Measurements from ENCODE around the gene SPINK5. TPM values are rescaled to one million over a fixed set of nuclear protein-coding genes. Genes with fewer than 3 reads are reported as not detected.

Gene SPINK5
- total and polyA plus RNA-seq, 2 experiments from 2014 or later, result 3.0 to 4.4 TPM

- Histone ChIP-seq H2AFZ (no peak overlapping the region), H3K9me2 (replicated peaks; ENCODE audit: insufficient read depth) (no peaks in the 10 kb centered on the region), H3K36me3 (replicated peaks; ENCODE audit: insufficient read depth, low read depth) (no peaks in the 10 kb centered on the region), H4K20me1 (ENCODE audit: insufficient read depth, poor library complexity, severe bottlenecking) (no peaks in the 10 kb centered on the region), H3K4me2 (no peak overlapping the region), H3K4me1 (ENCODE audit: insufficient read depth) (no peaks in the 10 kb centered on the region), H3K27ac (no peak overlapping the region), H3K4me3 (no peak overlapping the region), H3K9me3 (ENCODE audit: low read depth) (no peaks in the 10 kb centered on the region), H3K27me3 (no peaks in the 10 kb centered on the region), H3K79me2 (no peaks in the 10 kb centered on the region)
- 81% methylated on average over 3 of the region's 3 CpGs for WGBS (ENCODE audit: low lambda C conversion rate, missing lambda C conversion rate)
- TF ChIP-seq EZH2 (IDR thresholded peaks at IDR 0.05; ENCODE audit: borderline replicate concordance) (no peak), CTCF (IDR thresholded peaks at IDR 0.05; ENCODE audit: poor library complexity) (no peak), EZH2phosphoT487 (IDR thresholded peaks at IDR 0.05; ENCODE audit: low read depth, severe bottlenecking, unreplicated experiment) (no peak)
- DNase-seq (ENCODE audit: low spot score), result no peak
Observed at GRCh38 chr5:148186248-148187003, 122.6 kb downstream of the SPINK5 start.

Other genes with a start within 250 kb of the SPINK5 start
- 988 and 1,467 TPM in 2 replicates for gene SPINK1, start 232.3 kb upstream of the SPINK5 start, total RNA-seq
- 2,511 and 2,947 TPM in 2 replicates for gene SPINK1, start 232.3 kb upstream of the SPINK5 start, polyA plus RNA-seq
- gene SCGB3A2, start 185.3 kb upstream of the SPINK5 start, total RNA-seq, result 32.0 and 33.6 TPM in 2 replicates
- gene SCGB3A2, start 185.3 kb upstream of the SPINK5 start, polyA plus RNA-seq, result 70.6 and 84.7 TPM in 2 replicates
- not detected in 2 replicates for gene C5orf46, start 157.4 kb upstream of the SPINK5 start, total RNA-seq
- 0.99 and 2.7 TPM in 2 replicates for gene C5orf46, start 157.4 kb upstream of the SPINK5 start, polyA plus RNA-seq
- gene SPINK14, start 104.6 kb downstream of the SPINK5 start, total RNA-seq, result not detected in 2 replicates
- not detected in 2 replicates for gene SPINK14, start 104.6 kb downstream of the SPINK5 start, polyA plus RNA-seq
- not detected in 2 replicates for gene SPINK6, start 139.1 kb downstream of the SPINK5 start, total RNA-seq
- not detected in 2 replicates for gene SPINK6, start 139.1 kb downstream of the SPINK5 start, polyA plus RNA-seq
- not detected in 2 replicates for gene MARCOL, start 174.5 kb downstream of the SPINK5 start, total RNA-seq
- not detected in 2 replicates for gene MARCOL, start 174.5 kb downstream of the SPINK5 start, polyA plus RNA-seq
- gene SPINK13, start 204.8 kb downstream of the SPINK5 start, total RNA-seq, result not detected in 2 replicates
- gene SPINK13, start 204.8 kb downstream of the SPINK5 start, polyA plus RNA-seq, result 0.79 and 3.1 TPM in 2 replicates
- not detected in 2 replicates for gene SPINK7, start 248.4 kb downstream of the SPINK5 start, total RNA-seq
- gene SPINK7, start 248.4 kb downstream of the SPINK5 start, polyA plus RNA-seq, result not detected in 2 replicates

Measured in hepatocyte (in vitro differentiated cells).